VCaP (cell line): Measurements from ENCODE around the gene GRAP2.
"Not testable (repeated sequence)": the region's sequence is repeated elsewhere in the genome, so short reads cannot be mapped to it uniquely, and the experiment has no call there.

Experiments used
- H3K27ac ChIP-seq: fragments of 450-650 bp; 2 replicates; pipeline ENCODE4 v1.5.1; 2017
- CTCF ChIP-seq: fragments of 450-650 bp; conservative IDR thresholded peaks from 2 replicates; pipeline ENCODE4 v1.5.1; 2017; ENCODE audit warnings: mild to moderate bottlenecking, moderate library complexity

The GRAP2 gene

GRCh38 chr22:39988386-39989114 is 87.7 kb downstream of the GRAP2 start:
- no peak for TF ChIP-seq CTCF
- H3K27ac ChIP-seq, result no peak overlapping the region

DNA sequence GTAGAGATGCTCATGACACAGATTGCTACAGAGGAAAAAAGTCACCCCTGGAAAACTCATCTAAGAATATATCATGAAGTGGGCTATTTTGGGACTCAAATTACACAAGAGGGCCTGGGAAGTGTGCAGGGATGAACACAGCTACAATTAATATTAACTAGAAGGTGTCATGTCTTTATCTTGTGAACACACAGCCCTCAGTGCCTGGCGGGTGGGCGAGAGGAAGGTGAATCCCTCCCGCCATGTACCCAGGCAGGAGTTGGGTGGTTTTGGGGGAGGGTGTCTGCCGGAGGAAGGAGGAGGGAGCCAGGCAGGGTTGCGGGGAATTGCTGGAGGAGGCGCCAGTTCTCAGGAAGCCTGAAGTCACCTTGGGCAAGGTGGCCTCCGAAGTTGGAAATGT is 88.7 kb downstream of the GRAP2 start:
- no peak overlapping the region for H3K27ac ChIP-seq
- TF ChIP-seq CTCF, result no peak

GRCh38 chr22:39990686-39991085 is 89.8 kb downstream of the GRAP2 start:
- TF ChIP-seq CTCF, result no peak
- H3K27ac ChIP-seq, result no peak overlapping the region

GRCh38 chr22:39991159-39991860 is 90.4 kb downstream of the GRAP2 start:
- no peak for TF ChIP-seq CTCF
- no peak overlapping the region for H3K27ac ChIP-seq

DNA sequence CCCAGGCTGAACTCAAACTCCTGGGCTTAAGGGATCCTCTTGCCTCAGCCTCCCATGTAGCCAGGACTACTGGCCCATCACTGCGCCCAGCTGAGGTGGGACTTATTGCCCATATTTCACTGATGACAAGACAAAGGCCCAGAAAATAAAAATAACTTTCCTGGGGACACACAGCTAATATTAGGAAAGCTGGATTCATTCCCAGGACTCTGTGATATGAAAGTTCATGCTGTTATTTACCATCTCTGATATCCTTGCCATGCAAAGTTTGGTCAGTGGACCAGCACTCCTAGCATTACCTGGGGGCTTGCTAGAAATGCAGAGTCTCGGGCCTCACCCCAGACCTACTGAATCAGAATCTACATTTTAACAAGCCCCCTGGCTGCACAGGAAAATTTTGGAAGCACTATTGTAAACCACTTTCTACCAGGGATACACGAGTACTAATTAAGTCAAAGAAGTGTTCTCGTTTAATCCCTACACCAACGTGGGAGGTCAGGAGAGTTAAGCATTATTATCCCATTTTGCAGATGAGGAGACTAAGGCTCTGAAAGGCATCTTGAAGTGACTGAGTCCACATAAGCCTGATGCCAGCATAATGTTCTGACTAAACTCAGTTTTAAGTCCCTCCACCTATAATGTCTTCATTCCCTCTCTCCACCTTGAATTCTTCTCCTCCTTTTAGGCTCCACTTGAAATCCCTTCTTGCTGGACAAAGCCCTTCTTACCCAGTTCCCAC is 91.4 kb downstream of the GRAP2 start:
- TF ChIP-seq CTCF, result no peak
- no peak overlapping the region for H3K27ac ChIP-seq

- not testable (repeated sequence) for H3K27ac ChIP-seq
Observed at GRCh38 chr22:39992894-39993293, 92.0 kb downstream of the GRAP2 start.

GRCh38 chr22:39994041-39994565 is 93.2 kb downstream of the GRAP2 start:
- no peak for TF ChIP-seq CTCF
- H3K27ac ChIP-seq, result peak overlapping the region; percentile 71; the same call in 1 of the 2 replicates
